SK-N-SH (cell line): ENCODE results near the gene ZNF487. TPM values are rescaled to one million over a fixed set of nuclear protein-coding genes. Genes with fewer than 3 reads are reported as not detected.

Experiments used
- CTCF ChIA-PET: fragments of 300-600, 350-600 bp; formaldehyde crosslinking; extraction: SDS; loops from one replicate; lab custom pipeline; 2021; lab: Yijun Ruan, JAX
- POLR2A ChIA-PET: fragments of 350-600 bp; sonication (Branson Sonifier 250); formaldehyde crosslinking; extraction: SDS; loops from one replicate; lab custom pipeline; 2020; ENCODE audit warnings: antibody characterized with exemption, inconsistent platforms; lab: Yijun Ruan, JAX
- DNase-seq: peaks from one replicate; pipeline ENCODE4 v3.0.0; 2012
- H2AFZ ChIP-seq: fragments of 200-600 bp; sonication (generic); 2 replicates; pipeline ENCODE4 v1.8.1; 2016; ENCODE audit warnings: antibody characterized with exemption, mild to moderate bottlenecking, low read depth
- H3F3A ChIP-seq: fragments of 200-600 bp; sonication (generic); replicated peaks from 2 replicates; pipeline ENCODE3; 2016; ENCODE audit warnings: antibody characterized with exemption, mild to moderate bottlenecking; ENCODE audit not compliant: insufficient read depth
- H3K27ac ChIP-seq, 2 experiments: fragments of 200-500 bp in 1 of 2; fragments of 200-600 bp in 1 of 2; sonication (Bioruptor generic) in 1 of 2; sonication (generic), shearing (Covaris generic) in 1 of 2; 2 replicates each; pipeline versions ENCODE4 v1.5.1 to v1.6.1; 2014 to 2016; ENCODE audit warnings: low read depth in 2 of 2, inconsistent platforms in 1 of 2, low read length in 1 of 2, mild to moderate bottlenecking in 1 of 2, mixed read lengths in 1 of 2
- H3K27me3 ChIP-seq: fragments of 200-600 bp; sonication (generic), shearing (Covaris generic); 2 replicates; pipeline ENCODE4 v1.6.1; 2016; ENCODE audit warnings: mixed run types; ENCODE audit not compliant: insufficient read depth
- H3K36me3 ChIP-seq, 2 experiments: fragments of 200-500 bp in 1 of 2; fragments of 200-600 bp in 1 of 2; sonication (Bioruptor generic) in 1 of 2; sonication (generic) in 1 of 2; replicated peaks in 1 of 2; 2 replicates each; pipeline versions ENCODE3 to v1.5.1; 2014 to 2016; ENCODE audit warnings: low read length in 1 of 2, mild to moderate bottlenecking in 1 of 2; ENCODE audit not compliant: insufficient read depth in 2 of 2, control insufficient read depth in 1 of 2
- H3K4me1 ChIP-seq, 2 experiments: fragments of 200-500 bp in 1 of 2; fragments of 200-600 bp in 1 of 2; sonication (Bioruptor generic) in 1 of 2; sonication (generic), shearing (Covaris generic) in 1 of 2; 2 replicates each; pipeline versions ENCODE4 v1.5.1 to v1.6.1; 2014 to 2016; ENCODE audit warnings: low read depth in 1 of 2, low read length in 1 of 2, mixed run types in 1 of 2; ENCODE audit not compliant: insufficient read depth in 2 of 2, control insufficient read depth in 1 of 2
- H3K4me2 ChIP-seq: fragments of 200-600 bp; sonication (generic), shearing (Covaris generic); 2 replicates; pipeline ENCODE4 v1.6.1; 2017; ENCODE audit warnings: mixed run types
- H3K4me3 ChIP-seq, 2 experiments: fragments of 200-500 bp in 1 of 2; fragments of 200-600 bp in 1 of 2; sonication (Bioruptor generic) in 1 of 2; sonication (generic), shearing (Covaris generic) in 1 of 2; 2 replicates each; pipeline versions ENCODE4 v1.5.1 to v1.8.1; 2014 to 2016; ENCODE audit warnings: low read depth in 2 of 2, inconsistent platforms in 1 of 2, low read length in 1 of 2, mild to moderate bottlenecking in 1 of 2, mixed read lengths in 1 of 2, moderate library complexity in 1 of 2
- H3K79me2 ChIP-seq: fragments of 200-600 bp; sonication (generic); 2 replicates; pipeline ENCODE4 v1.8.1; 2017; ENCODE audit warnings: mild to moderate bottlenecking; ENCODE audit not compliant: insufficient read depth
- H3K9ac ChIP-seq: fragments of 200-600 bp; sonication (generic); 2 replicates; pipeline ENCODE4 v1.6.1; 2017; ENCODE audit warnings: mixed run types
- H3K9me2 ChIP-seq: fragments of 200-600 bp; sonication (generic); 2 replicates; pipeline ENCODE4 v1.6.1; 2017; ENCODE audit warnings: mixed run types
- H3K9me3 ChIP-seq: fragments of 200-600 bp; sonication (generic); 2 replicates; pipeline ENCODE4 v1.6.1; 2017; ENCODE audit warnings: mixed run types, mild to moderate bottlenecking, moderate library complexity
- H4K20me1 ChIP-seq: fragments of 200-600 bp; sonication (generic); 2 replicates; pipeline ENCODE4 v1.6.1; 2017; ENCODE audit warnings: mild to moderate bottlenecking, mixed run types; ENCODE audit not compliant: insufficient read depth
- CHD2 ChIP-seq: fragments of 150-350 bp; IDR thresholded peaks from 2 replicates; pipeline ENCODE4 v1.6.1; 2018; ENCODE audit warnings: low read length; ENCODE audit not compliant: partially characterized antibody
- CTCF ChIP-seq: fragments of 200-600 bp; sonication (generic); IDR thresholded peaks from 2 replicates; pipeline ENCODE4 v1.6.1; 2017; ENCODE audit warnings: antibody characterized with exemption, mild to moderate bottlenecking, moderate library complexity
- ELF1 ChIP-seq: IDR thresholded peaks from 2 replicates; pipeline ENCODE4 v1.4.0; 2012
- EP300 ChIP-seq, 2 experiments: IDR thresholded peaks; 2 replicates each; pipeline versions ENCODE4 v1.4.0 to v1.6.1; 2012; ENCODE audit warnings: borderline replicate concordance in 1 of 2, low read depth in 1 of 2, low read length in 1 of 2
- EZH2phosphoT487 ChIP-seq: fragments of 200-600 bp; sonication (generic); IDR thresholded peaks from 2 replicates; pipeline ENCODE4 v1.6.1; 2017; ENCODE audit warnings: low read depth, mixed run types, mild to moderate bottlenecking, antibody characterized with exemption, moderate library complexity, borderline replicate concordance
- FOSL2 ChIP-seq: IDR thresholded peaks from 2 replicates; pipeline ENCODE4 v1.4.0; 2012; ENCODE audit warnings: low read depth, mild to moderate bottlenecking, moderate library complexity, borderline replicate concordance
- MXI1 ChIP-seq: IDR thresholded peaks from 2 replicates; pipeline ENCODE4 v1.6.1; 2012; ENCODE audit warnings: mild to moderate bottlenecking, low read depth, low read length, improper control_type of control experiment
- RCOR1 ChIP-seq: fragments of 150-350 bp; IDR thresholded peaks from 2 replicates; pipeline ENCODE4 v1.6.1; 2017; ENCODE audit warnings: antibody characterized with exemption, low read length
- REST ChIP-seq: IDR thresholded peaks from 2 replicates; pipeline ENCODE4 v1.6.1; 2012; ENCODE audit warnings: mild to moderate bottlenecking, low read depth, low read length, moderate library complexity
- RFX5 ChIP-seq: IDR thresholded peaks from 2 replicates; pipeline ENCODE4 v1.6.1; 2012; ENCODE audit warnings: mild to moderate bottlenecking, improper control_type of control experiment, low read length
- RXRA ChIP-seq: IDR thresholded peaks from 2 replicates; pipeline ENCODE4 v1.4.0; 2012; ENCODE audit warnings: low read depth, mild to moderate bottlenecking, borderline replicate concordance
- SIN3A ChIP-seq: IDR thresholded peaks from 2 replicates; pipeline ENCODE4 v1.6.1; 2012; ENCODE audit warnings: low read depth, mild to moderate bottlenecking, low read length, moderate library complexity, borderline replicate concordance
- TAF1 ChIP-seq: IDR thresholded peaks from 2 replicates; pipeline ENCODE4 v1.6.1; 2012; ENCODE audit warnings: low read depth, mild to moderate bottlenecking, low read length, moderate library complexity, borderline replicate concordance
- TEAD4 ChIP-seq: IDR thresholded peaks from 2 replicates; pipeline ENCODE4 v1.4.0; 2012; ENCODE audit warnings: mild to moderate bottlenecking, borderline replicate concordance; ENCODE audit not compliant: insufficient read depth
- YY1 ChIP-seq: IDR thresholded peaks from 2 replicates; pipeline ENCODE4 v1.4.0; 2012; ENCODE audit warnings: low read depth, mild to moderate bottlenecking
- ZBTB33 ChIP-seq: IDR thresholded peaks from 2 replicates; pipeline ENCODE4 v1.4.0; 2012; ENCODE audit warnings: low read depth, borderline replicate concordance
- WGBS: methylation state at CpG from one replicate; pipeline ENCODE4 v1.1.6; 2017; ENCODE audit warnings: low lambda C conversion rate; 5-methylcytosine and 5-hydroxymethylcytosine counted together
- polyA plus RNA-seq, 3 experiments: library from polyadenylated mRNA; depleted of rRNA; stranded (reverse); fragments of >200 nt; gene quantifications; 2 replicates each; pipeline ENCODE4 v1.2.3, GENCODE V29; 2012
- TF ChIP-seq, protein P1 (sequence below): fragments of 150-350 bp; IDR thresholded peaks from 2 replicates; pipeline ENCODE4 v1.6.1; 2017; ENCODE audit warnings: antibody characterized with exemption, low read length, low read depth, borderline replicate concordance
- TF ChIP-seq, protein P2 (sequence below): IDR thresholded peaks from 2 replicates; pipeline ENCODE4 v1.4.0; 2012; ENCODE audit warnings: low read depth

The ZNF487 gene
- polyA plus RNA-seq, 1 of the 3 experiments (the other 2 are of a cell fraction) = 2.7 TPM

- Histone ChIP-seq H3K27me3 (no peaks in the 10 kb centered on the region), H3K4me3 (no peak overlapping the region), H3K9me3 (no peaks in the 10 kb centered on the region), H3K79me2 (peaks cover 26% of the 10 kb centered on the region; the same call in 1 of the 2 replicates), H3K4me2 (no peak overlapping the region), H3F3A (peaks cover 10% of the 10 kb centered on the region), H2AFZ (no peak overlapping the region), H3K9ac (no peak overlapping the region), H3K9me2 (no peaks in the 10 kb centered on the region), H4K20me1 (no peaks in the 10 kb centered on the region), H3K36me3 (peaks cover 0 to 9% of the 10 kb centered on the region in 2 experiments), H3K27ac (no peak overlapping the region), H3K4me1 (no peaks in the 10 kb centered on the region)
- no peak for DNase-seq
- CTCF ChIA-PET = no interaction called here
- 83% methylated on average over 5 of the region's 5 CpGs for WGBS
- TF ChIP-seq EZH2phosphoT487 (no peak), RFX5 (no peak), TAF1 (no peak), TEAD4 (no peak), ZBTB33 (no peak), EP300 (IDR thresholded peaks at IDR 0.05; ENCODE audit: borderline replicate concordance in 1 of 2, low read depth in 1 of 2, low read length in 1 of 2) (no peak), RCOR1 (no peak), SIN3A (no peak), MXI1 (no peak)
- TF ChIP-seq, protein P1, sequence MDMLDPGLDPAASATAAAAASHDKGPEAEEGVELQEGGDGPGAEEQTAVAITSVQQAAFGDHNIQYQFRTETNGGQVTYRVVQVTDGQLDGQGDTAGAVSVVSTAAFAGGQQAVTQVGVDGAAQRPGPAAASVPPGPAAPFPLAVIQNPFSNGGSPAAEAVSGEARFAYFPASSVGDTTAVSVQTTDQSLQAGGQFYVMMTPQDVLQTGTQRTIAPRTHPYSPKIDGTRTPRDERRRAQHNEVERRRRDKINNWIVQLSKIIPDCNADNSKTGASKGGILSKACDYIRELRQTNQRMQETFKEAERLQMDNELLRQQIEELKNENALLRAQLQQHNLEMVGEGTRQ = no peak
- TF ChIP-seq, protein P2, sequence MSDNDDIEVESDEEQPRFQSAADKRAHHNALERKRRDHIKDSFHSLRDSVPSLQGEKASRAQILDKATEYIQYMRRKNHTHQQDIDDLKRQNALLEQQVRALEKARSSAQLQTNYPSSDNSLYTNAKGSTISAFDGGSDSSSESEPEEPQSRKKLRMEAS = no peak
- TF ChIP-seq, all 33 proteins: peak for 0
- POLR2A ChIA-PET = no interaction called here
These were observed 3.7 kb downstream of the ZNF487 start for GRCh38 chr10:43440463-43441134.

- POLR2A ChIA-PET = no interaction called here
- Histone ChIP-seq H3K79me2 (peaks cover 9% of the 10 kb centered on the region; the same call in 1 of the 2 replicates), H2AFZ (no peak overlapping the region), H3K36me3 (peaks cover 0 to 9% of the 10 kb centered on the region in 2 experiments), H3K9me2 (no peaks in the 10 kb centered on the region), H3F3A (no peaks in the 10 kb centered on the region), H3K4me3 (no peak overlapping the region), H3K27me3 (no peaks in the 10 kb centered on the region), H3K4me1 (no peaks in the 10 kb centered on the region), H3K27ac (no peak overlapping the region), H3K9ac (no peak overlapping the region), H3K9me3 (no peaks in the 10 kb centered on the region), H4K20me1 (no peaks in the 10 kb centered on the region), H3K4me2 (no peak overlapping the region)
- CTCF ChIA-PET = interaction anchor here (0.6 kb wide), 1 partner anchor 8 kb away, joined by 3 read pairs; no protein-coding TSS in a partner anchor
- WGBS = 74% methylated on average over 7 of the region's 7 CpGs
- DNase-seq = no peak
- TF ChIP-seq EP300 (IDR thresholded peaks at IDR 0.05; ENCODE audit: borderline replicate concordance in 1 of 2, low read depth in 1 of 2, low read length in 1 of 2) (no peak), ELF1 (no peak), YY1 (no peak), CTCF (no peak), REST (no peak), FOSL2 (no peak), CHD2 (no peak), RXRA (no peak)
These were observed 7.4 kb downstream of the ZNF487 start for GRCh38 chr10:43444323-43444722.
